H1 (cell line): ENCODE measurements around the gene PF4V1. TPM values are rescaled to one million over a fixed set of nuclear protein-coding genes. Genes with fewer than 3 reads are reported as not detected.

Experiments
- CHD7 ChIP-seq: fragments of 300-600 bp; sonication (generic); IDR thresholded peaks from 2 replicates; pipeline ENCODE4 v1.7.1; 2012; ENCODE audit warnings: low read length, moderate library complexity, mild to moderate bottlenecking, inconsistent platforms; ENCODE audit not compliant: insufficient replicate concordance
- TAF1 ChIP-seq: IDR thresholded peaks from 2 replicates; pipeline ENCODE4 v1.6.1; 2011; ENCODE audit warnings: mild to moderate bottlenecking, low read depth, low read length
- polyA plus RNA-seq, 7 experiments: library from polyadenylated mRNA; depleted of rRNA in 3 of 7; stranded (reverse) in 5 of 7; unstranded in 2 of 7; fragments of >200 nt in 5 of 7; fragments of 200-250 nt in 2 of 7; gene quantifications; 1 replicate in 5 of 7; 2 replicates in 1 of 7; 4 replicates in 1 of 7; pipeline versions ENCODE4 v1.2.1 to v1.2.3, GENCODE V29; 2011 to 2013; ENCODE audit warnings: missing spikeins in 2 of 7, mixed read lengths in 2 of 7
- total RNA-seq: library from RNA; stranded (reverse); fragmentation: NEBNext Ultra II Directional; extraction: Animal tissue kit (Norgen Biotek cat#: 25700); gene quantifications from 2 replicates; pipeline ENCODE4 v1.2.1, GENCODE V29; 2021

The PF4V1 gene
- total and polyA plus RNA-seq, 2 of the 8 experiments (the other 6 are each of a cell fraction or from before 2014, with no cell fraction given) = not detected

DNA sequence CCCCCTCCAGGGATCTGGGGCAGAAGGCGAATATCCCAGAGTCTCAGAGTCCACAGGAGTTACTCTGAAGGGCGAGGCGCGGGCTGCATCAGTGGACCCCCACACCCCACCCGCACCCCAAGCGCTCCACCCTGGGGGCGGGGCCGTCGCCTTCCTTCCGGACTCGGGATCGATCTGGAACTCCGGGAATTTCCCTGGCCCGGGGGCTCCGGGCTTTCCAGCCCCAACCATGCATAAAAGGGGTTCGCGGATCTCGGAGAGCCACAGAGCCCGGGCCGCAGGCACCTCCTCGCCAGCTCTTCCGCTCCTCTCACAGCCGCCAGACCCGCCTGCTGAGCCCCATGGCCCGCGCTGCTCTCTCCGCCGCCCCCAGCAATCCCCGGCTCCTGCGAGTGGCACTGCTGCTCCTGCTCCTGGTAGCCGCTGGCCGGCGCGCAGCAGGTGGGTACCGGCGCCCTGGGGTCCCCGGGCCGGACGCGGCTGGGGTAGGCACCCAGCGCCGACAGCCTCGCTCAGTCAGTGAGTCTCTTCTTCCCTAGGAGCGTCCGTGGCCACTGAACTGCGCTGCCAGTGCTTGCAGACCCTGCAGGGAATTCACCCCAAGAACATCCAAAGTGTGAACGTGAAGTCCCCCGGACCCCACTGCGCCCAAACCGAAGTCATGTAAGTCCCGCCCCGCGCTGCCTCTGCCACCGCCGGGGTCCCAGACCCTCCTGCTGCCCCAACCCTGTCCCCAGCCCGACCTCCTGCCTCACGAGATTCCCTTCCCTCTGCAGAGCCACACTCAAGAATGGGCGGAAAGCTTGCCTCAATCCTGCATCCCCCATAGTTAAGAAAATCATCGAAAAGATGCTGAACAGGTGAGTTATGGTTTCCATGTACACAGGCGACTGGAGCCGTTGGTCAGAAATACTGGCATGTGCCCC is 16.3 kb downstream of the PF4V1 start, which contains the start of gene CXCL1 (continued):
- TF ChIP-seq CHD7 (no peak), TAF1 (no peak)
